GM08714 (cell line): Measurements from ENCODE around the gene SLC1A2.

Source experiments
- H3K4me3 ChIP-seq: fragments of 200-500 bp; sonication (Bioruptor generic); 2 replicates; pipeline ENCODE4 v1.5.1; 2014; ENCODE audit warnings: mild to moderate bottlenecking, low read length, inconsistent platforms
- ZNF274 ChIP-seq: IDR thresholded peaks from 2 replicates; pipeline ENCODE4 v1.6.1; 2012; ENCODE audit warnings: mild to moderate bottlenecking, low read depth, low read length

The SLC1A2 gene

GRCh38 chr11:35398881-35399280 is 20.5 kb downstream of the SLC1A2 start:
- no peak for TF ChIP-seq ZNF274
- no peak overlapping the region for H3K4me3 ChIP-seq

GRCh38 chr11:35394941-35395340 is 24.4 kb downstream of the SLC1A2 start:
- TF ChIP-seq ZNF274, result no peak
- H3K4me3 ChIP-seq, result no peak overlapping the region

- H3K4me3 ChIP-seq, result no peak overlapping the region
- no peak for TF ChIP-seq ZNF274
Observed at GRCh38 chr11:35393098-35393497, 26.3 kb downstream of the SLC1A2 start.

- TF ChIP-seq ZNF274, result no peak
- H3K4me3 ChIP-seq, result no peak overlapping the region
Observed at GRCh38 chr11:35391922-35392688, 27.3 kb downstream of the SLC1A2 start.

DNA sequence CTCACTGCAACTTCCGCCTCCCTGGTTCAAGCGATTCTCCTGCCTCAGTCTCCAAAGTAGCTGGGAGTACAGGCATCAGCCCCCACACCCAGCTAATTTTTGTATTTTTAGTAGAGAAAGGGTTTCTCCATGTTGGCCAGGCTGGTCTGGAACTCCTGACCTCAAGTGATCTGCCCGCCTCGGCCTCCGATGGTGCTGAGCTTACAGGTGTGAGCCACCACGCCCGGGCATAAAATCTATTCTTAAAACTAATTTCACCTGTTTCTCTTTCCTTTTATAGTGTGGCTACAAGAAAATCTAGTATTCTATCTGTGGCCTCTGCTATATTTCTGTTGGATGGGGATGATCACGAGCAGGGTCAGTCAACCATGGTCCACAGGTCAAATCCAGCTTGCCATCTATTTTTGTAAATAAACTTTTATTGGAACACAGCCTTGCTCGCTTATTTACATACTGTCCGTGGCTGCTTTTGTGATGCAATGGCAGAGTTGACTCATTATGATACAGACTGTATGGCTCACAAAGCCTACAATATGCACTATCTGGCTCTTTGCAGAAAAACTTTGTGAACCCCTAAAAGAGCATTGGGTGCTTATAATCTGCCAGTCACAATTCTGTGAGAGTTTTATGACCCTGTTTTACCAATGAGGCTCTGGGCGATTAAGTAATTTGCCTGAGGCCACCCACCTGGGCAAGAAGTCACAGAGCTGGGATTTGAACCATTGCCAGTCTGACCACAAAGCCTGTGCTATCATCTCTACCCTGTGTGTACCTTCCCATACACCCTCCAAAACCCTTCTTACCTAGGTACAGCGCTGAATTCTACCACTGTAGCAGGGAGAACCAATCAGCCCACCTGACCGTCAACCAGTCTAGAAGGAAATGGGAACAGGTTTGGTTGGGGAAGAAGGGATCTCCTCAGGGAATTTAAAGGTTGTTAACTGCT is 28.3 kb downstream of the SLC1A2 start:
- no peak overlapping the region; the same call in 1 of the 2 replicates for H3K4me3 ChIP-seq
- no peak for TF ChIP-seq ZNF274

- no peak for TF ChIP-seq ZNF274
- no peak overlapping the region for H3K4me3 ChIP-seq
Observed at GRCh38 chr11:35389897-35390465, 29.4 kb downstream of the SLC1A2 start.

- no peak overlapping the region for H3K4me3 ChIP-seq
- no peak for TF ChIP-seq ZNF274
Observed at GRCh38 chr11:35389112-35389511, 30.2 kb downstream of the SLC1A2 start.

DNA sequence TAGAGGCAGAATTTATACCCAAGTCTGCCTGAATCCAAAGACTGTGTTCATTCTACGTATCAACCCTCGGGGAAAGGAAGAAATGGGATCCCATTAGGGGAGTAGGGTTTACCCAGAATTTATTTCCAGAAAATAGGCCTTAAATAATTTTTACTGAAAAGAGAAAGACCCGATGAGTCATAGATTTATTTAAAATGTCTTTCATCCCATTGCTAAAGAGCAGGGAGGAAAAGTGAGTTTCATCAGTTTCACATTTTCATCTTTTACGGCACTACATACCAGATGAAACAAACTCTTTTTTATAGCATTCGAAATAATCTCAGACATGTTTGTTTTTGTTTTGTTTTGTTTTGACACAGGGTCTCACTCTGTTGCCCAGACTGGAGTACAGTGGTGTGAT is 31.3 kb downstream of the SLC1A2 start:
- H3K4me3 ChIP-seq, result no peak overlapping the region
- TF ChIP-seq ZNF274, result no peak

GRCh38 chr11:35387111-35387982 is 32.0 kb downstream of the SLC1A2 start:
- TF ChIP-seq ZNF274, result no peak
- H3K4me3 ChIP-seq, result no peak overlapping the region

DNA sequence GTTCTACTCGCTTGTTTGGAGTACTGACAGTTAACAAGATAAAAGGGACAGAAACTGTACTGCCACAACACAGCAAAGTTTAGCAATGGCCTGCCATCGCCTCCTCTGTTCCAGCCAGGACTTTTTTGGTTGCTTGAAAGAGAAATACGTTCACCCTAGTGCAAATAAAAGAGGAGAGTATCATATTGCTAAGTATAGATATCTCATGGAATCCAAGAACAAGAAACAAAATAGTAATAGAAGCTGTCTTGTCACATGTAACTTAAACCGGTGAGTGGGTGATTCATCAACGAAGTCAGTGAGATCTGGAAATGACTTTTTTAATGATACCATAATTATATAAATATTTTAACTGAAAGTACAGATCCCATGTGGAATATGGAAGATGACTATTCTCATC is 35.4 kb downstream of the SLC1A2 start:
- H3K4me3 ChIP-seq, result no peak overlapping the region
- no peak for TF ChIP-seq ZNF274

DNA sequence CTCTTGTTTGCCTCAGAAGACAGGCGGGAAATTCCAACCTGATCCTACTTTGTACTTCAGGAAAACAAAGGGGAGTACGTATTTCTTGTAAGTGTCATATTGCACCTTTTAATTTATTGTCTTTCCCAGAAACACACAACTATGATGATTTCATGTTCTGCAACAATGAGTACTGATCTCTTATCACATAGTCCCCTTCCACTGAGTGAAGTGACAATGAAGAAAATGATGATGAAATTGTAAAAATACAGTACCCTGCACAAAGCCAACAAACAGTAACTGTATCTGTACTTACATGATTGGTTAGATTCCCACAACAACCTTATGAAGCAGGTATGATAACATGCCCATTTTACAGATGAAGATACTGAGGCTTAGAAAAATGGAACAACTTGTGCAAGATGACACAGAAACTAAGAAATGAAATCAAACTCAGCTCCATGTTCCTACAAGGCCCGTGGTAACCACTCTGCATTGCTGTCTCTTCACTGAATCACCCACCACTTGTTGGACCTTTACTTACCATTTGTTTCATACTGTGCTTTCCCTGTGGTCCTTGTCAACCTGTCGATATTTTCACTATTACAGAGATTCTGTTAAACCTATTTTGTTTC is 37.5 kb downstream of the SLC1A2 start:
- no peak overlapping the region for H3K4me3 ChIP-seq
- no peak for TF ChIP-seq ZNF274

GRCh38 chr11:35380603-35381002 is 38.8 kb downstream of the SLC1A2 start:
- H3K4me3 ChIP-seq, result no peak overlapping the region

DNA sequence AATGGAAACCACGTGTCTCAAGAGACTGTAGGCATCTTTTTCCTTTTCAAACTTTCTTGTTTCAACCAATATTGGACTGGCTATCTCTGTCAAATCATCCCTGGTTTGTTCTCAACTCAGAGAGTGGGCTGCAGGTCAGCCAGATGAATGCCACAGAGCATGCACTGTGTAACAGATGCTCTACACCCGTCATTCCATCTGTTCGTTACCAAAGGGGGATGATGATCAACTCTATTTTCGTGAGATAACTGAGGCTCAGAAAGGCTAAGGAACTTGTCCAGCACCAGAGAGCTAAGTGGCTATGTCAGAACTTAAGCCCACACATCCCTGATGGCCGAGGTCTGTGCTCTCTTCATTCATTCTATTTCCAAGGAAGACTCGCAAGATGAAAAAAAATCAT is 42.1 kb downstream of the SLC1A2 start:
- H3K4me3 ChIP-seq, result no peak overlapping the region
- no peak for TF ChIP-seq ZNF274

More at GRCh38 chr11:35380603-35381002, 38.8 kb downstream of the SLC1A2 start:
- no peak for TF ChIP-seq ZNF274
